Liver (tissue), 9 donors: ENCODE results near the gene MAPRE2. TPM values are rescaled to one million over a fixed set of nuclear protein-coding genes. Genes with fewer than 3 reads are reported as not detected.

Experiments used
- DNase-seq: peaks from one replicate; pipeline ENCODE4 v3.0.0-alpha.2; 2017; ENCODE audit warnings: low spot score
- H3K27ac ChIP-seq, 2 donors: one replicate each; pipeline ENCODE4 v1.7.0; 2013; ENCODE audit warnings: inconsistent platforms in 2 of 2, low read length in 2 of 2, control low read depth in 1 of 2, low read depth in 1 of 2, mild to moderate bottlenecking in 1 of 2
- H3K27me3 ChIP-seq, 4 donors: one replicate each; pipeline versions ENCODE4 v1.6.1 to v1.7.0; 2013; ENCODE audit warnings: low read length in 3 of 4, inconsistent platforms in 1 of 4, mild to moderate bottlenecking in 1 of 4, moderate library complexity in 1 of 4; ENCODE audit not compliant: control insufficient read depth in 4 of 4, insufficient read depth in 4 of 4
- H3K36me3 ChIP-seq, 4 donors: one replicate each; pipeline versions ENCODE4 v1.6.1 to v1.7.0; 2013; ENCODE audit warnings: low read length in 3 of 4, mild to moderate bottlenecking in 3 of 4, low read depth in 1 of 4, moderate library complexity in 1 of 4; ENCODE audit not compliant: control insufficient read depth in 4 of 4, insufficient read depth in 3 of 4
- H3K4me1 ChIP-seq, 4 donors: one replicate each; pipeline versions ENCODE4 v1.6.1 to v1.7.0; 2013; ENCODE audit warnings: low read length in 3 of 4, mild to moderate bottlenecking in 3 of 4, moderate library complexity in 1 of 4; ENCODE audit not compliant: control insufficient read depth in 4 of 4, insufficient read depth in 4 of 4
- H3K4me3 ChIP-seq, 3 donors: one replicate each; pipeline versions ENCODE4 v1.6.1 to v1.7.0; 2013; ENCODE audit warnings: low read length in 3 of 3, control low read depth in 1 of 3, low read depth in 1 of 3, mild to moderate bottlenecking in 1 of 3
- H3K9ac ChIP-seq, 2 donors: one replicate each; pipeline ENCODE4 v1.7.0; 2013; ENCODE audit warnings: low read length in 2 of 2, mild to moderate bottlenecking in 2 of 2, moderate library complexity in 2 of 2, control low read depth in 1 of 2, low read depth in 1 of 2
- H3K9me3 ChIP-seq, 4 donors: one replicate each; pipeline versions ENCODE4 v1.6.1 to v1.7.0; 2013; ENCODE audit warnings: low read length in 3 of 4; ENCODE audit not compliant: control insufficient read depth in 4 of 4
- GABPA ChIP-seq, 2 donors: IDR thresholded peaks in 1 of 2; conservative IDR thresholded peaks in 1 of 2; 2 replicates each; pipeline ENCODE4 v1.6.1; 2016; ENCODE audit warnings: antibody characterized with exemption in 2 of 2, mild to moderate bottlenecking in 1 of 2, moderate library complexity in 1 of 2
- HNF4A ChIP-seq, 2 donors: conservative IDR thresholded peaks; 2 replicates each; pipeline ENCODE4 v1.6.1; 2016; ENCODE audit warnings: antibody characterized with exemption in 2 of 2, mild to moderate bottlenecking in 2 of 2
- HNF4G ChIP-seq: IDR thresholded peaks from 2 replicates; pipeline ENCODE4 v1.6.1; 2016; ENCODE audit warnings: antibody characterized with exemption
- JUND ChIP-seq, 2 donors: IDR thresholded peaks; 2 replicates each; pipeline ENCODE4 v1.6.1; 2016; ENCODE audit warnings: antibody characterized with exemption in 2 of 2
- NR2F2 ChIP-seq: IDR thresholded peaks from 2 replicates; pipeline ENCODE4 v1.6.1; 2016; ENCODE audit warnings: antibody characterized with exemption
- RXRA ChIP-seq, 2 donors: IDR thresholded peaks; 2 replicates each; pipeline ENCODE4 v1.6.1; 2017 to 2018; ENCODE audit warnings: antibody characterized with exemption in 2 of 2, mild to moderate bottlenecking in 1 of 2
- TAF1 ChIP-seq: conservative IDR thresholded peaks from 2 replicates; pipeline ENCODE4 v1.6.1; 2016; ENCODE audit warnings: antibody characterized with exemption, mild to moderate bottlenecking
- YY1 ChIP-seq: IDR thresholded peaks from 2 replicates; pipeline ENCODE4 v1.6.1; 2016; ENCODE audit warnings: antibody characterized with exemption, mild to moderate bottlenecking
- WGBS: extraction: QIAGEN DNeasy Blood & Tissue Kit; methylation state at CpG from one replicate; pipeline ENCODE4 v1.1.7; 2013; 5-methylcytosine and 5-hydroxymethylcytosine counted together
- polyA plus RNA-seq, 2 donors: library from polyadenylated mRNA; stranded (reverse) in 1 of 2; unstranded in 1 of 2; fragments of 200-250 nt in 1 of 2; fragments of >200 nt in 1 of 2; fragmentation: Nextera tagmentation in 1 of 2; extraction: Ambion mirVana in 1 of 2; gene quantifications; one replicate each; pipeline versions ENCODE4 v1.2.1 to v1.2.3, GENCODE V29; 2013 to 2015
- total RNA-seq, 2 donors: library from RNA; depleted of rRNA; stranded (reverse); fragments of >200 nt; gene quantifications; one replicate each; pipeline ENCODE4 v1.2.3, GENCODE V29; 2014
- TF ChIP-seq, protein P1 (sequence below): IDR thresholded peaks from 2 replicates; pipeline ENCODE4 v1.6.1; 2016; ENCODE audit warnings: antibody characterized with exemption
- TF ChIP-seq, protein P2 (sequence below): IDR thresholded peaks from 2 replicates; pipeline ENCODE4 v1.6.1; 2016; ENCODE audit warnings: antibody characterized with exemption
- TF ChIP-seq, protein P3 (sequence below): fragments of 150-350 bp; IDR thresholded peaks from 2 replicates; pipeline ENCODE4 v1.5.1; 2017; ENCODE audit warnings: improper control_type of control experiment, low read depth, low read length; ENCODE audit not compliant: missing input control
- TF ChIP-seq, protein P4 (sequence below): IDR thresholded peaks from 2 replicates; pipeline ENCODE4 v1.6.1; 2016; ENCODE audit warnings: antibody characterized with exemption, mild to moderate bottlenecking
- TF ChIP-seq, protein P5 (sequence below): IDR thresholded peaks from 2 replicates; pipeline ENCODE4 v1.6.1; 2016; ENCODE audit warnings: antibody characterized with exemption
- donor health status: healthy.
- donor health status: healthy.
- donor health status: healthy.
- donor health status: healthy.
- donor health status: healthy.

Gene MAPRE2
- total and polyA plus RNA-seq, 4 donors: 7.9 to 12.8 (median 11.0) TPM

DNA sequence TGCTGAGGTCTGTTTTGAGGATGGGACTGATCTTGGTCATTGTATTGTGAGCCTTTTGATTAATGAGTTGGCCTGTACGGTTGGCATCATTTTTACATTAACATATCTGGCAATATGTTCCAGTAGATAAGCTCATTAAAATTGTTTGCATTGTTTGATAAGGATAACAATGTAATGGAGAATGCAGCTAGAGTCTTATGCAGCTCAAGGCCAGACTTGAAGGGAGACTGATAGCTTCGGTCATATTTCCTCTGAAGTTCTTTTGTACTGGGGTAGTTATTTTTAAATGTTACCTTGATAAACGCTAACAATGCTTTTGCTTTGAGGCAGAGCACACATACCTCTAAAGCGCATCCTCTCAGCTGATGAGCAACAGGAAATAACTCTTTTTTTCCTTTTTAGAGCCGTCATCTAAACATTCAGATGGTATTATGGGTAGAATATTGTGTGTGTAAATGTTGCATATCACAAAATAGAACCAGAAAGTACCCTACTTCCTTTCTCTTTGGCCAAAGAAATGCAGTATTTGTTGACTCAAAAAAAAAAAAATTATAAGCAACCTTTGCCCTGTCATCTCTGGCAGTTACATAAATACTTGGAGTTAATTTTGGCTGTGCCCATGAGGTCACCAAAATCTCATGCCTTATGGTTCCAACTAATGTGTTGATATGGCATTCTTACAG, 1.3 kb downstream of the MAPRE2 start:
- no peaks in the 10 kb centered on the region for H3K9me3 ChIP-seq
- H3K4me1 ChIP-seq: peaks cover 13 to 38% (median 22%) of the 10 kb centered on the region in 4 donors
- WGBS: 24% methylated on average over 5 of the region's 5 CpGs
- peak overlapping the region; percentile 52 to 95 (median 83) for H3K4me3 ChIP-seq
- no peaks in the 10 kb centered on the region for H3K27me3 ChIP-seq
- no peak for DNase-seq
- H3K36me3 ChIP-seq: no peaks in the 10 kb centered on the region
- TF ChIP-seq HNF4A (conservative IDR thresholded peaks at IDR 0.05) (no peak), YY1 (no peak), TAF1 (no peak), NR2F2 (peak; percentile 36)
- TF ChIP-seq, protein P1, sequence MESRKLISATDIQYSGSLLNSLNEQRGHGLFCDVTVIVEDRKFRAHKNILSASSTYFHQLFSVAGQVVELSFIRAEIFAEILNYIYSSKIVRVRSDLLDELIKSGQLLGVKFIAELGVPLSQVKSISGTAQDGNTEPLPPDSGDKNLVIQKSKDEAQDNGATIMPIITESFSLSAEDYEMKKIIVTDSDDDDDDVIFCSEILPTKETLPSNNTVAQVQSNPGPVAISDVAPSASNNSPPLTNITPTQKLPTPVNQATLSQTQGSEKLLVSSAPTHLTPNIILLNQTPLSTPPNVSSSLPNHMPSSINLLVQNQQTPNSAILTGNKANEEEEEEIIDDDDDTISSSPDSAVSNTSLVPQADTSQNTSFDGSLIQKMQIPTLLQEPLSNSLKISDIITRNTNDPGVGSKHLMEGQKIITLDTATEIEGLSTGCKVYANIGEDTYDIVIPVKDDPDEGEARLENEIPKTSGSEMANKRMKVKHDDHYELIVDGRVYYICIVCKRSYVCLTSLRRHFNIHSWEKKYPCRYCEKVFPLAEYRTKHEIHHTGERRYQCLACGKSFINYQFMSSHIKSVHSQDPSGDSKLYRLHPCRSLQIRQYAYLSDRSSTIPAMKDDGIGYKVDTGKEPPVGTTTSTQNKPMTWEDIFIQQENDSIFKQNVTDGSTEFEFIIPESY: no peak
- TF ChIP-seq, protein P2, sequence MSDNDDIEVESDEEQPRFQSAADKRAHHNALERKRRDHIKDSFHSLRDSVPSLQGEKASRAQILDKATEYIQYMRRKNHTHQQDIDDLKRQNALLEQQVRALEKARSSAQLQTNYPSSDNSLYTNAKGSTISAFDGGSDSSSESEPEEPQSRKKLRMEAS: no peak
- TF ChIP-seq, protein P3, sequence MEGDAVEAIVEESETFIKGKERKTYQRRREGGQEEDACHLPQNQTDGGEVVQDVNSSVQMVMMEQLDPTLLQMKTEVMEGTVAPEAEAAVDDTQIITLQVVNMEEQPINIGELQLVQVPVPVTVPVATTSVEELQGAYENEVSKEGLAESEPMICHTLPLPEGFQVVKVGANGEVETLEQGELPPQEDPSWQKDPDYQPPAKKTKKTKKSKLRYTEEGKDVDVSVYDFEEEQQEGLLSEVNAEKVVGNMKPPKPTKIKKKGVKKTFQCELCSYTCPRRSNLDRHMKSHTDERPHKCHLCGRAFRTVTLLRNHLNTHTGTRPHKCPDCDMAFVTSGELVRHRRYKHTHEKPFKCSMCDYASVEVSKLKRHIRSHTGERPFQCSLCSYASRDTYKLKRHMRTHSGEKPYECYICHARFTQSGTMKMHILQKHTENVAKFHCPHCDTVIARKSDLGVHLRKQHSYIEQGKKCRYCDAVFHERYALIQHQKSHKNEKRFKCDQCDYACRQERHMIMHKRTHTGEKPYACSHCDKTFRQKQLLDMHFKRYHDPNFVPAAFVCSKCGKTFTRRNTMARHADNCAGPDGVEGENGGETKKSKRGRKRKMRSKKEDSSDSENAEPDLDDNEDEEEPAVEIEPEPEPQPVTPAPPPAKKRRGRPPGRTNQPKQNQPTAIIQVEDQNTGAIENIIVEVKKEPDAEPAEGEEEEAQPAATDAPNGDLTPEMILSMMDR: no peak
- peak overlapping the region; percentile 86 to 92 for H3K27ac ChIP-seq
- peak overlapping the region; percentile 57 to 73 for H3K9ac ChIP-seq

DNA sequence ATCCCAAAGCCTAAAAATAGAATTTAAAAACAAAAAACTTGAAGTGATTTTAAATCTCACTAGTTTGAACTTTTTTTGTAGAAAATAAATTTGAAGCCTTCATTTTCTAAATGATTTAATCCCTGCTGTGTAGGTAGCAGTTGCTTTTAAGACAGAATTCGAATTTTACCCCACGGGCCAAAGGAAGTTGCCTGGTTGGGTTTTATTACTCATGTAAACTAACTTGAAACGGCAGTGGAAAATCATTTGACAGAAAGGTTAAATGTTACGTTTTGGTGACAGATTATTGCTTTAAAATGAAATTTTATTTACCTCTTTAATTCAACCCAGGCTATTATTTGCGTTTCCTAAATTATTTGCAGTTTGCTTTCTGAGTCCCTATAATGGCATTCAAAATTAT, 2.0 kb downstream of the MAPRE2 start:
- Histone ChIP-seq H3K27ac (peak overlapping the region; percentile 86 to 92), H3K9me3 (no peaks in the 10 kb centered on the region), H3K4me1 (peaks cover 13 to 38% (median 22%) of the 10 kb centered on the region in 4 donors), H3K4me3 (no peak overlapping the region), H3K36me3 (no peaks in the 10 kb centered on the region), H3K27me3 (no peaks in the 10 kb centered on the region), H3K9ac (no peak overlapping the region)
- no peak for TF ChIP-seq TAF1
- TF ChIP-seq, protein P4, sequence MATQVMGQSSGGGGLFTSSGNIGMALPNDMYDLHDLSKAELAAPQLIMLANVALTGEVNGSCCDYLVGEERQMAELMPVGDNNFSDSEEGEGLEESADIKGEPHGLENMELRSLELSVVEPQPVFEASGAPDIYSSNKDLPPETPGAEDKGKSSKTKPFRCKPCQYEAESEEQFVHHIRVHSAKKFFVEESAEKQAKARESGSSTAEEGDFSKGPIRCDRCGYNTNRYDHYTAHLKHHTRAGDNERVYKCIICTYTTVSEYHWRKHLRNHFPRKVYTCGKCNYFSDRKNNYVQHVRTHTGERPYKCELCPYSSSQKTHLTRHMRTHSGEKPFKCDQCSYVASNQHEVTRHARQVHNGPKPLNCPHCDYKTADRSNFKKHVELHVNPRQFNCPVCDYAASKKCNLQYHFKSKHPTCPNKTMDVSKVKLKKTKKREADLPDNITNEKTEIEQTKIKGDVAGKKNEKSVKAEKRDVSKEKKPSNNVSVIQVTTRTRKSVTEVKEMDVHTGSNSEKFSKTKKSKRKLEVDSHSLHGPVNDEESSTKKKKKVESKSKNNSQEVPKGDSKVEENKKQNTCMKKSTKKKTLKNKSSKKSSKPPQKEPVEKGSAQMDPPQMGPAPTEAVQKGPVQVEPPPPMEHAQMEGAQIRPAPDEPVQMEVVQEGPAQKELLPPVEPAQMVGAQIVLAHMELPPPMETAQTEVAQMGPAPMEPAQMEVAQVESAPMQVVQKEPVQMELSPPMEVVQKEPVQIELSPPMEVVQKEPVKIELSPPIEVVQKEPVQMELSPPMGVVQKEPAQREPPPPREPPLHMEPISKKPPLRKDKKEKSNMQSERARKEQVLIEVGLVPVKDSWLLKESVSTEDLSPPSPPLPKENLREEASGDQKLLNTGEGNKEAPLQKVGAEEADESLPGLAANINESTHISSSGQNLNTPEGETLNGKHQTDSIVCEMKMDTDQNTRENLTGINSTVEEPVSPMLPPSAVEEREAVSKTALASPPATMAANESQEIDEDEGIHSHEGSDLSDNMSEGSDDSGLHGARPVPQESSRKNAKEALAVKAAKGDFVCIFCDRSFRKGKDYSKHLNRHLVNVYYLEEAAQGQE: no peak
- no peak for TF ChIP-seq RXRA (IDR thresholded peaks at IDR 0.05)
- TF ChIP-seq, protein P5, sequence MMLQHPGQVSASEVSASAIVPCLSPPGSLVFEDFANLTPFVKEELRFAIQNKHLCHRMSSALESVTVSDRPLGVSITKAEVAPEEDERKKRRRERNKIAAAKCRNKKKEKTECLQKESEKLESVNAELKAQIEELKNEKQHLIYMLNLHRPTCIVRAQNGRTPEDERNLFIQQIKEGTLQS: no peak
- no peak for TF ChIP-seq GABPA (IDR thresholded peaks at IDR 0.05 in 1 of 2, conservative IDR thresholded peaks at IDR 0.05 in 1 of 2)
- TF ChIP-seq HNF4G: no peak
- TF ChIP-seq JUND (IDR thresholded peaks at IDR 0.05): no peak
- 57% methylated on average over 5 of the region's 5 CpGs for WGBS
- no peak for DNase-seq
